ENCODE measurements around the gene PDXP. TPM values are rescaled to one million over a fixed set of nuclear protein-coding genes. Genes with fewer than 3 reads are reported as not detected.

PDXP gene
- total and polyA plus RNA-seq, 2 of the 13 experiments (the other 11 are each of a cell fraction or from before 2014, with no cell fraction given) = 58.2 to 70.6 TPM

GRCh38 chr22:37674951-37675929, 16.7 kb downstream of the PDXP start, which contains the start of gene LGALS1 (continued):
- no peak for TF ChIP-seq HOXA5 (CRISPR knock-in tag; IDR thresholded peaks at IDR 0.05)
- TF ChIP-seq CTCF (CRISPR knock-in tag; IDR thresholded peaks at IDR 0.05) = peak; percentile 35
- no peak for TF ChIP-seq ZNF296 (CRISPR knock-in tag; conservative IDR thresholded peaks at IDR 0.05)
- no peak for TF ChIP-seq ATF7 (IDR thresholded peaks at IDR 0.05)
- peak; percentile 51; the same call in 1 of the 2 replicates for TF ChIP-seq ATF7 (CRISPR knock-in tag; IDR thresholded peaks at IDR 0.05)
- no peak; the same call in 1 of the 2 replicates for TF ChIP-seq MED13 (CRISPR knock-in tag; IDR thresholded peaks at IDR 0.05)
- TF ChIP-seq ZNF879 (CRISPR knock-in tag; IDR thresholded peaks at IDR 0.05) = no peak
- TF ChIP-seq ZNF280B (CRISPR knock-in tag; IDR thresholded peaks at IDR 0.05; ENCODE audit: borderline replicate concordance) = no peak
- no peak for TF ChIP-seq ZNF570 (CRISPR knock-in tag; IDR thresholded peaks at IDR 0.05; ENCODE audit: borderline replicate concordance)
- no peak for TF ChIP-seq ZKSCAN5 (CRISPR knock-in tag; IDR thresholded peaks at IDR 0.05)
- peak; percentile 49; the same call in 1 of the 2 replicates for TF ChIP-seq SP2 (CRISPR knock-in tag; IDR thresholded peaks at IDR 0.05)
- no peak for TF ChIP-seq PLSCR1 (CRISPR knock-in tag; IDR thresholded peaks at IDR 0.05; ENCODE audit: borderline replicate concordance)
- no peak for TF ChIP-seq CENPT (CRISPR knock-in tag; IDR thresholded peaks at IDR 0.05; ENCODE audit: low read depth)
- TF ChIP-seq ZNF142 (CRISPR knock-in tag; IDR thresholded peaks at IDR 0.05) = no peak
- TF ChIP-seq ZNF607 (CRISPR knock-in tag; IDR thresholded peaks at IDR 0.05; ENCODE audit: borderline replicate concordance) = 0 out of 2 replicates have a peak, but pooled peaks have one; percentile 67
- no peak for TF ChIP-seq NFIC (IDR thresholded peaks at IDR 0.05; ENCODE audit: low read length)
- peak; percentile 35; the same call in 1 of the 2 replicates for TF ChIP-seq RXRA (CRISPR knock-in tag; IDR thresholded peaks at IDR 0.05)
- no peak for TF ChIP-seq ZNF264 (CRISPR knock-in tag; IDR thresholded peaks at IDR 0.05)
- TF ChIP-seq ZNF367 (CRISPR knock-in tag; IDR thresholded peaks at IDR 0.05; ENCODE audit: borderline replicate concordance) = no peak
- no peak for TF ChIP-seq AKAP8 (CRISPR knock-in tag; IDR thresholded peaks at IDR 0.05)

All from HepG2 (cell line).